Loucy (cell line): Measurements from ENCODE around the gene SLC2A11.

ENCODE experiments used
- EZH2phosphoT487 ChIP-seq: fragments of 200-600 bp; IDR thresholded peaks from 2 replicates; pipeline ENCODE4 v1.6.1; 2018; ENCODE audit warnings: antibody characterized with exemption, mild to moderate bottlenecking, moderate library complexity, borderline replicate concordance
- TF ChIP-seq, protein P1 (sequence below): fragments of 200-600 bp; sonication (generic); conservative IDR thresholded peaks from 2 replicates; pipeline ENCODE4 v1.5.1; 2014; ENCODE audit warnings: mild to moderate bottlenecking, antibody characterized with exemption, low read length

DNA sequence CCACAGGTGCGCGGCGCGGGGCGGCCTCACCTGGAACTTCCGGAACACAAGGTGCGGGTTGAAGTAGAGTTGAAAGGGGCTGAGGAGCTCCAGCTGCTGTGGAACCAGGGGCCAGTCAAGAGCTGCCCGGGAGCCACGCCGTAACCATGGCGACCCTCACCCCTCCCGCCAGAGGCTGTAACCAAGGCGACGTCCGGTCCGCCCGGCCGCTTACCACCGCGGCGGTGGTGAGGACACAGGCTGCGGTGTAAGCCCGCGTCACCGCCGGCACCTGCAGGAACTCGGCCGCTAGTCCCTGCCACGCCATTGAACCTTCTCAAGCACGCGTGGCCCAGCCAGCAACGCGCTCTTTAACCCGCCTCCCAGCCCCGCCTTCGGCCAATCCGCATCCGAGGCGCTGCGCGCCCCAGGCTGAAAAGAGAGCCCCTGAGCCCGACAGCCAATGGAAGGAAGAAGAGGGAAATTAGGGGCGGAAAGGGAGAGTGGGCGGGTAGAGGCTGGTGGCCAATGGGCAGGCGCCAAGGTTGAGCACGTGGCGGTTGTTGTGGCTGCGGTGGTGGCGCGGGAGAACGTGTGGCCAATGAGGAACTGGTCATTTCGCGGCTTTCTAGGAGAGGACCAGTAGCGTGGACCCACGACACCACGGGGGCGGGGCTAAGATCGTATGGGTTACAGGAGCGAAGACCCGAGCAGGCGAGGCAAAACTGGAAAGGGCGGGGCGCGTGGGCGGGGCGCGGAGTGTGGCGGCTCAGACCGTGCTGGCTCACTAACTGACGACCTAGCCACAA is 18.8 kb upstream of the SLC2A11 start, which contains the start of gene DERL3:
- TF ChIP-seq, protein P1, sequence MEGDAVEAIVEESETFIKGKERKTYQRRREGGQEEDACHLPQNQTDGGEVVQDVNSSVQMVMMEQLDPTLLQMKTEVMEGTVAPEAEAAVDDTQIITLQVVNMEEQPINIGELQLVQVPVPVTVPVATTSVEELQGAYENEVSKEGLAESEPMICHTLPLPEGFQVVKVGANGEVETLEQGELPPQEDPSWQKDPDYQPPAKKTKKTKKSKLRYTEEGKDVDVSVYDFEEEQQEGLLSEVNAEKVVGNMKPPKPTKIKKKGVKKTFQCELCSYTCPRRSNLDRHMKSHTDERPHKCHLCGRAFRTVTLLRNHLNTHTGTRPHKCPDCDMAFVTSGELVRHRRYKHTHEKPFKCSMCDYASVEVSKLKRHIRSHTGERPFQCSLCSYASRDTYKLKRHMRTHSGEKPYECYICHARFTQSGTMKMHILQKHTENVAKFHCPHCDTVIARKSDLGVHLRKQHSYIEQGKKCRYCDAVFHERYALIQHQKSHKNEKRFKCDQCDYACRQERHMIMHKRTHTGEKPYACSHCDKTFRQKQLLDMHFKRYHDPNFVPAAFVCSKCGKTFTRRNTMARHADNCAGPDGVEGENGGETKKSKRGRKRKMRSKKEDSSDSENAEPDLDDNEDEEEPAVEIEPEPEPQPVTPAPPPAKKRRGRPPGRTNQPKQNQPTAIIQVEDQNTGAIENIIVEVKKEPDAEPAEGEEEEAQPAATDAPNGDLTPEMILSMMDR = no peak
- TF ChIP-seq EZH2phosphoT487 = no peak
